ENCODE data around the gene ZNF576. TPM values are rescaled to one million over a fixed set of nuclear protein-coding genes. Genes with fewer than 3 reads are reported as not detected.
"Not testable (repeated sequence)": the region's sequence is repeated elsewhere in the genome, so short reads cannot be mapped to it uniquely, and the experiment has no call there.

The ZNF576 gene
- total and polyA plus RNA-seq, 9 of the 15 experiments (the other 6 are each of a cell fraction or from before 2014, with no cell fraction given) = 6.8 to 18.2 (median 12.2) TPM

GRCh38 chr19:43634872-43635560, 38.6 kb downstream of the ZNF576 start (continued):
- TF ChIP-seq WHSC1 (IDR thresholded peaks at IDR 0.05; ENCODE audit: low read length) = no peak

- FAIRE-seq; ATAC-seq; H3K4me2 ChIP-seq (ENCODE audit: insufficient read depth, low read length); CTCF ChIA-PET (ENCODE audit: low intra/inter-chr PET ratio); intact Hi-C loops (cut with micrococcal nuclease); H3K27me3 ChIP-seq (ENCODE audit: control insufficient read depth in 2 of 2, insufficient read depth in 2 of 2, low read length in 2 of 2); DNase-seq (ENCODE audit: extremely low read depth in 1 of 4, low spot score in 3 of 4); BruUV-seq (replicated peaks); H3K9me3 ChIP-seq (replicated peaks; ENCODE audit: control insufficient read depth, insufficient read depth, low read depth, low read length); H3K4me3 ChIP-seq; H2AFZ ChIP-seq (ENCODE audit: low read depth, low read length); H3K9me1 ChIP-seq (ENCODE audit: control insufficient read depth, insufficient read depth, low read length); H3K36me3 ChIP-seq (ENCODE audit: control insufficient read depth, insufficient read depth, low read length); H3K79me2 ChIP-seq (ENCODE audit: control insufficient read depth, insufficient read depth, low read length); H3K27ac ChIP-seq (ENCODE audit: extremely low read depth, low read depth, low read length); H4K20me1 ChIP-seq (replicated peaks; ENCODE audit: control insufficient read depth, insufficient read depth, low read length); in situ Hi-C loops (cut with MboI): not testable (repeated sequence)
- WGBS (ENCODE audit: insufficient coverage, low coverage, missing lambda C conversion rate) = no CpG with 5 or more reads among the region's 2 CpGs
- POLR2A ChIA-PET = interaction anchor here (0.6 to 0.7 kb wide), 2 partner anchors 41 to 175 kb away, joined by 3 read pairs; no protein-coding TSS in a partner anchor
- peaks cover 18 to 34% of the 10 kb centered on the region in 2 experiments; a peak in 4 of 5 replicates for H3K4me1 ChIP-seq (replicated peaks in 1 of 2; ENCODE audit: control insufficient read depth in 2 of 2, insufficient read depth in 2 of 2, low read length in 2 of 2)
- TF ChIP-seq ZBTB7A (IDR thresholded peaks at IDR 0.05; ENCODE audit: borderline replicate concordance, control insufficient read depth, low read depth, low read length) = peak; percentile 2; the same call in 1 of the 2 replicates
- H3K9ac ChIP-seq (ENCODE audit: insufficient read depth in 1 of 2, low read depth in 2 of 2, low read length in 2 of 2) = peak overlapping the region in 1 of 2 experiments; percentile 86; a peak in 1 of 4 replicates
These were observed 39.2 kb downstream of the ZNF576 start for GRCh38 chr19:43635561-43635940.
